Dedifferentiated amniotic fluid mesenchymal stem cell (primary cell): Measurements from ENCODE around the gene FKBP6.
"Not testable (repeated sequence)": the region's sequence is repeated elsewhere in the genome, so short reads cannot be mapped to it uniquely, and the experiment has no call there.

ENCODE experiments used
- DNase-seq: peaks from one replicate; pipeline ENCODE4 v3.0.0-alpha.2; 2016; ENCODE audit errors: extremely low spot score

The FKBP6 gene

GRCh38 chr7:73356159-73356558, 28.2 kb downstream of the FKBP6 start:
- no peak for DNase-seq

GRCh38 chr7:73358590-73359275, 30.8 kb downstream of the FKBP6 start:
- DNase-seq: no peak

- DNase-seq: no peak
Observed at GRCh38 chr7:73359306-73359705, 31.3 kb downstream of the FKBP6 start.

GRCh38 chr7:73359746-73360375, 31.9 kb downstream of the FKBP6 start:
- no peak for DNase-seq

- DNase-seq: not testable (repeated sequence)
Observed at GRCh38 chr7:73360590-73360989, 32.6 kb downstream of the FKBP6 start.

- DNase-seq: no peak
Observed at GRCh38 chr7:73363225-73364005, 35.5 kb downstream of the FKBP6 start.

GRCh38 chr7:73364006-73364728, 36.2 kb downstream of the FKBP6 start:
- DNase-seq: no peak

GRCh38 chr7:73366127-73366526, 38.2 kb downstream of the FKBP6 start:
- DNase-seq: no peak

GRCh38 chr7:73366990-73367389, 39.0 kb downstream of the FKBP6 start:
- no peak for DNase-seq

GRCh38 chr7:73369009-73369408, 41.0 kb downstream of the FKBP6 start:
- DNase-seq: no peak

GRCh38 chr7:73369622-73370021, 41.7 kb downstream of the FKBP6 start:
- DNase-seq: no peak

GRCh38 chr7:73373741-73374140, 45.8 kb downstream of the FKBP6 start:
- no peak for DNase-seq

GRCh38 chr7:73376262-73376661, 48.3 kb downstream of the FKBP6 start:
- not testable (repeated sequence) for DNase-seq

- DNase-seq: no peak
Observed at GRCh38 chr7:73376671-73377412, 48.9 kb downstream of the FKBP6 start.

- DNase-seq: not testable (repeated sequence)
Observed at GRCh38 chr7:73377413-73378200, 49.6 kb downstream of the FKBP6 start.

GRCh38 chr7:73382934-73383503, 55.1 kb downstream of the FKBP6 start:
- DNase-seq: no peak

GRCh38 chr7:73387221-73387828, 59.4 kb downstream of the FKBP6 start:
- no peak for DNase-seq

- DNase-seq: no peak
Observed at GRCh38 chr7:73387908-73388414, 60.0 kb downstream of the FKBP6 start.

GRCh38 chr7:73391396-73391795, 63.4 kb downstream of the FKBP6 start:
- DNase-seq: no peak

- DNase-seq: no peak
Observed at GRCh38 chr7:73394422-73394821, 66.5 kb downstream of the FKBP6 start.
